COLO668 (cell line): ENCODE measurements around the gene FAM118A.
A peak's percentile ranks its signal among the peaks of the same experiment; 100 is the strongest.
"Not testable (repeated sequence)": the region's sequence is repeated elsewhere in the genome, so short reads cannot be mapped to it uniquely, and the experiment has no call there.

Experiments
- DNase-seq: peaks from one replicate; lab custom pipeline; 2025; ENCODE audit not compliant: unreplicated experiment; lab: John Stamatoyannopoulos, UW

The FAM118A gene

DNA sequence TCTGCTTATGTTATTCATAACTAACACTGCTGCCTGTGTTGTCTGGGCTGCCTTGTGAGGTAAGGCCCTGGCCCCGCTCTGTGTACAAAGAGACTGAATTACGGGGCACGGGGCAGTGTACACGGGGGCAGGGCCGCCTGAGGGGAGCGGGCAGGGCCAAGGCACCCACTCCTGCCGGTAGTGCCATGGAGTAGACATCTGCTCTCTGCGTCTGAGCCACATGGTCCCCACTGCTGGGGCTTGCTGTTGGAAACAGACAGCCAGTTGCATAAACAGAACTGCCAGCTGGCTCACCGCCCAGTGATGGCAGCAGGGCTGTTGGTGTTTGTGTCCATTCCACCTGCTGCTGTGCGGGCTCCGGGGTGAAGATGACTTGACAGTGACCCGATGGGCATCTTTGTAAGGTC lies 19.8 kb downstream of the FAM118A start:
- peak; percentile 60 for DNase-seq

DNA sequence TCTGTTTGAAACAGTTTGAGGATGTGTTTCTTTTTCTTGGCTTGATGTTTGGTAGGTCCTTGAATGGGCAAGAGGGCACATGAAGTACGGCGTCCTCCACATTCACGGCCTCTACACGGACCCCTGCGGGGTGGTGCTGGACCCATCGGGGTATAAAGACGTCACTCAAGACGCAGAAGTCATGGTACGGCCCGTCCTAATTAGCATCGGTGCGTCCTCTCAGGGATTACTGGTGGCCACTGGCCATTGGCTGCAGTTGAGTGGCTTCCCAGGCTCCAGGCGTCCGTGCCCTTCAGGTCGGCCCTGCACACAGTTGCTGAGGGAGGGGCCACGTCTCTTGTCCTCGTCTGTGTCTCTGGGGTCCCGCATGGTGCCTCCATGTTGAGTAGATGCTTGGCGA lies 20.8 kb downstream of the FAM118A start:
- no peak for DNase-seq

DNA sequence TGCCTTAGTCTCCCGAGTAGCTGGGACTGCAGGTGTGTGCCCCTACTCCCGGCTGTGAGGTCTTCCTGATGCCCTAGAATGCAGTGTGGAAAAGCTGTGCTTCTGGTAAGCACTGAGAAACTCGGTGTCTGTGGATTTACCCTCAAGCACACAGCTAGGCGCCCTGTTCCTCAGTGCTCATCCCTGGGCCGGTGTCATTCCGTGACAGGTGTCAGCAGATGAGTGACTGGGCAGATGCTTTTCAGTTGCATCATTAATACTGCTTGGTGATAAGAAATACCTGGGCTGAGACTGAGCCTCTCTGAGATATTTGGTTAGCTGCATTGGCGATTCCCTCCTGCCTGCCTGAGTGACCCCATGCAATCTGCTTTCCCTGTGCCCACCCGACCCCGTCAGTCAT lies 21.8 kb downstream of the FAM118A start:
- DNase-seq, result no peak

DNA sequence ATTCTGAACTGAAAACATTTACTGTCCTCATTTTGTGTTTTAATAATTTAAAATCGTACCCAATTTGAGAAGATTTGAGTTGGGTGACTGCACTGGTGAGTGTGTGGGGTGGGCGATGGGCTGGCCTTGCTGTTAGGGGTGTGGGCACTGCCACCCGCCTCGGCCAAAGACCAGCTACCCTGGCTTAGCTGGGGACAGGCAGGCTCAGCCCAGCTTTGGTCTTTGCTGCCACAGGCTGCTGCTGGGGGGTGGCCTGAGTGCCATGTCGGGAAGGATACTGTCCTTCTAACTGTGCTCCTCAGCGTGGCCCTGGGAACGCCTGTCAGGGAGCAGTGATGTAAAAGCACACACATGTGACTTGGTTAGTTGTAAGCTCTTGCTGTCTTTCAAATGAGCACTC lies 22.3 kb downstream of the FAM118A start:
- no peak for DNase-seq

DNA sequence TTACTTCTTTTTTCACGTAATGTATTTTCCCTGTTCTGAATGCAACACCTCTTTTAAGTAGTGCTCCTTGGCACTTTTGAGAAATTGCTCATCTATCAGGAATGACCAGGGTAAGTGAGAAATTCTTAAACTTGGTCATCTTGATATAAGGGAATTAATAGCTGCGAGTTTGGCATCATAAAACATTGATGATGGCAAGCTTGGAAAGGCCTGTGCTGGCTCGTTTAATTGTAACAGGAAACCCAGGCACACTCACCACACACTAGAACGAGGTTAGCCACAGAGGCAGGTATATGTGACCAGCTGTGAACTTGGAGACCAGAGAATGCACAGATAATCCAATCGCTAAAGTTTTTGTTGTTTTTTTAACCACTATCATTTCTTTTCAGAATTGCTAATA lies 24.3 kb downstream of the FAM118A start:
- DNase-seq, result no peak

DNA sequence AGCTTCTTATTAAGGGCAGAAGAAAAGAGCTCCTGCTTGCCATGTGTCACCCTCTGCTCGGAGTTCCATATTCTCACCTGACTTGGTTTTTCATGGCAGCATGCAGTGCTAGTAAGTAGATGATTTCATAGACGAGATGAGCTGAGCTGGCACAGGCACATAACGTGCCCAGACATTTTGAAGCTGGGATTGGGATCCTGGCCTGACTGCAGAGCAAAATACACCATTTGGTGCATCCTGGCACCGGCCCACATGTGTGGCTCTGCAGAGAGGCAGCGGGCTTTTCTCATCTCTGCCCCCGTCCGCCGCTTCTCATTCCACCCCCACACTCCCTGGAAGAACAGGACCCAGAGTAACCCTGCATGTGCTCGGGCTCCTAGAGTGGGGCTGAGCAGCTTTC lies 24.8 kb downstream of the FAM118A start:
- no peak for DNase-seq

DNA sequence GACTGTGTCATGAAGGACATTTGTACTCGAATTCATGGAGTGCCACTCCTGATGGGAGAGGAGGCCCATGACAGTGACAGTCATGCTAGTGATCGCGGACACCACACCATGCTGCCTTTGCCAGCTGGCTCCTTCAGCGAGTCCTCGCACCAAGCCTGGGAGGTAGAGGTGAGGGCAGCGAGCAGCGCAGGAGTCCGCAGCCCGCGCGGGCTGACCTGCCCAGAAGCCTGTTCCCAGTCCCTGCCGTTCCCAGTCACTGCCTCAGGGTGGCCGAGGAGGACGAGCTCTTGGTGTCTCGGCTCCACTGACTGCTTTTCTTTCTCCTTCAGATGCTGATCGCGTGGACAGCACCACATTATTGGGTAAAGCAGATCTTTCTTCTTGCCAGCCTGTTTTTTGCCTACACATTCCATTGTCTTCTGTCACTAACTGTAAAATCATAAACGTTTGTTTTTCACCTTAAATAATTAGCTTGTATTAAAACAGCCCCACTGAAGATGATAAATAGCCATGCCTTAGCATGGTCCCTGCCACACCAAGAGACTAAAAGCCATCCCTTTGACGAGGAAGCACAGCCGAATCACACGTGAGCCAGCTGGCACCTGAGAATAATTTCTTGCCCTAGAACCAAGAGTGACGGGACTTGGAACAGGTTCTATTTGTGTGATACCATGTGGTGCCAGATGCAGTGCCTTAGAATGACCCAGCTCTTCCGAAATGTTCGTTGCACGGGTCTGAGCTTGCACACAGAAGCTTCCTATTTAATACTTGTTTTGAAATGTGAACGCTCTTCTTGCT lies 25.5 kb downstream of the FAM118A start:
- no peak for DNase-seq

DNA sequence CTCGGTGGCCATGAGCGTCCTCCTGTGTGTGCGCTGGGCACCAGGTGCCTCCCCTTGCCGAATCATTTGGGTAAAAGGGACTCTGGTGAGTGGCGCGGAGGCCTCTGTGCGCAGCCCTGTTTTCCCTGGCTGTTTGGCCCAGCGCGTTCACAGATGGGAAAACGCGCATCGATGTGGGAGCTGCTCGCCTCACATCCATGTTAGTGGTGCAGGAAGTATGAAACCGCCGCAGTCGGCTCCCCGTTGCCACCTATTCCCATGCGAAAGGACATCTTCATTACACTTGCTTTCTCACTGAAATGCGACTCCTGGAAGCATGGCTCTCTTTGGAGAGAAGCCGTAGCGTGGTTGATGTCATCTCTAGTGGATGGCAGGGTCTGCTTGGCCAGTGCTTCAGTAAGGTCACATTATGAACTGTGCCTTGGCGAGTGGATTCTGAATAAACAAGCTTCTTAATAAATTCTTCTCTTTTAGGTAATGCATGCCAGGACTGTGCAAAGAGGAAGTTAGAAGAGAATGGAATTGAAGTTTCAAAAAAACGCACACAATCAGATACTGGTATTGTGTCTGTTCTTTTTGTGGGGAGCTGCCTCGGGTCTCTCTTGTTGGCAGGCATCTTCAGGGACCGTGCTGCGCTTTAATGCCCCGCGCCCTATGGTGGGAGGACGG lies 26.3 kb downstream of the FAM118A start:
- no peak for DNase-seq

DNA sequence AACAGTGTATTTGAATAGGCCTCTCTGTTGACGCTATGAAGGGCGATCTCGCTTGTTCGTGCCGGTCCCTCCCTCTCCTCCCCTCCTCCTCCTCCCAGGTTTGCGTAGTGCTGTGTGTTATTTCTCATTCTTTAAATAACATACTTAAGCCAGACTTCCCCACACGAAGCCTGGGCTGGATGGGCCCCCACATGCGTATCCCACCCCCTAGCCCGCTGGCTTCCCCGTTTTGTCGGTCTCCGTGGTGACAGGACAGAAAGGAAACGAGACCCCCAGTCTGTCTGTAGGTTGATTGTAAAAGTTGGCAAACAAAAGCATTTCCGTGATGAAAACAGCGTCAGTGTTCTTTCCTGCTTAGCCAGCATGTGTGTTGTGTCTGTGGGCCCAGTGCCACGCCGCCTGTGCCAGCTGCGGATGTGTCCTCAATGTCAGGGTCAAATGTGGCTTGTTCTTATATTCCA lies 27.3 kb downstream of the FAM118A start:
- no peak for DNase-seq

DNA sequence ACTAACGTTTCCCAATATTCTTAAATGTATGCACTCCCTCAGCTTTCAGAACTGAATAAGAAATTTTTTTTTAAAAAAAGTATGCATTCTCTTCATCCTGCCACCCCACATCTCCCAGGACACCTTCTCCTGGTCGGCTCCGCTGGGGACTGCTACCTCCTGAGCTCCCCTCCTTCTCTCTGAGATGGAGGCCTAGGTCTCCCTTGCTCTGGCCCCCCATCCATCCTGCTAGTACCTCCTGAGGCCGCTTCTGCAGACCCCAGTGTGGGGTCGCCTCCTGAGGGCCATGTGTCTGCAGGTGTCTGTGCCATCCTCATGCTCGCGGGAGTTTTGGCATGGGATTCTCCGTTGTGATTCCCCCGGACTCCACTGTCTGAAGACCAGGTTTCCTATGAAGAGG lies 27.8 kb downstream of the FAM118A start:
- no peak for DNase-seq

DNA sequence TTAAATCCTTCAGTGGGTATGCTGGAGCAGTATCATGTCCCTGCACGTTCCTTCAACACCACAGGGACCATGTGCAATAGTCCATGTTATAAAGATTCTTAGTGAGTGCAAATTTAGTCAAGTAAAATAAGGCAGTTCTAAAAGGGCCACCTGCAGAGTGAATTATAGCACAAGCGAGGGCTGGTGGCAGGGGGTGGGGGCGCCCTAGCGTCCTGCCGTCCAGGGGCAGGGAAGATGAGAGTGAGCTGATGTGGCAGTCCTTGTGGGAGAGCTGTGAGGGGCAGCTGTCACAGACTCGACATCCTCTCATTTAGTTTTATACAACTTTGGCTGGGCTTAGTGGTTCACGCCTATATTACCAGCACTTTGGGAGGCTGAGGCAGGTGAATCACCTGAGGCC lies 29.1 kb downstream of the FAM118A start:
- DNase-seq, result no peak

DNA sequence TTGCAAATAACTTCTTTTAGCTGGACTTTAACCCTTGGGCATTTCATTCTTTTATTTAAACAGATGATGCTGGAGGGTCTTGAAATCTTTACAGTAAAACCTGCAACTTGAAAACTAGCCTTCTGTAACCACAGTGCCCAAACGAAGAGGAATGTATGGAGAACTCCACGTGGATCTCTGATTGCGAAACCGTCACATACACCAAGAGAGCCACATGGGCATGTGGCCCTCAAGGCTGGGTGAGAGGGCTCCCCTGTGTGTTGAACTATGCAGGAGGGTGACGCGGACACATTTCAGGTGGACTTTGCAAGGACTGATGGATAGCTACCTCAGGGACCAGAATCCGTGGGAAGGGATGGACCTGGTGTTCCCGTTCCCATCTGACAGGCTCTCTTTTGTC lies 30.6 kb downstream of the FAM118A start:
- no peak for DNase-seq

DNA sequence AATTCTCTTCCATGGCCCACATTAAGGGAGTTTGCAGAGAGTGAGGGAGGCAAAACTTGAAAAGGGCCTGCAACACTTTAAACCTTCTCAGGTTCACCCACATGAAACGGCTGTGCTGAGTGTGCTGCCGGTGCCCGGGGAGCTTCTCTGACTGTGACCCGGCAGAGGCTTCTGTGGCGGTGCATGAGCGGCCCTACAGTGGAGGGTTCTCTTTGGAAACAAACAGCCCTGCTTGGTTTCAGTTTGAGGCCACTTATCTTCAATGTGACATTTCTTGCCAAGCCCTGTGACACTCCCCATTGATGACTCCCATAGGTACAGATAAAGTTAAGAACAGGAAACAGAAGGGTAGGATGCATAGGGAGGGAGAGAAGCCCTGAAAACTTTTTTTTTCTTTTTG lies 31.8 kb downstream of the FAM118A start:
- no peak for DNase-seq

DNA sequence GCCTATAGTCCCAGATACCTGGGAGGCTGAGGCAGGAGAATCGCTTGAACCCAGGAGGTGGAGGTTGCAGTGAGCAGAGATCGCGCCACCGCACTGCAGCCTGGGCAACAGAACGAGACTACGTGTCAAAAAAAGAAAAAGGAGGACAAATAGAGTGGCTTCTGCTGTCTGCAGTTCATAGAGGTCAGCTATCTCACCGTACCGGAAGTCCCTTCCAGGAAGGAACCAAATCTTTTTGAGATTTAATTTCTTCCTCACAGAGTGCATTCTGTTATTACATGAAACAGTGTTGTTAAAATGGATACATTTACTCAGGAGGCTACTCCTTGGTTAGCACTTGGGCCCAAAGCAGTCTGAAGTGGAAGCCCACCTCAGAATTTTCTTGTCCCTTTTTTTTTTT lies 33.4 kb downstream of the FAM118A start:
- DNase-seq, result no peak

DNA sequence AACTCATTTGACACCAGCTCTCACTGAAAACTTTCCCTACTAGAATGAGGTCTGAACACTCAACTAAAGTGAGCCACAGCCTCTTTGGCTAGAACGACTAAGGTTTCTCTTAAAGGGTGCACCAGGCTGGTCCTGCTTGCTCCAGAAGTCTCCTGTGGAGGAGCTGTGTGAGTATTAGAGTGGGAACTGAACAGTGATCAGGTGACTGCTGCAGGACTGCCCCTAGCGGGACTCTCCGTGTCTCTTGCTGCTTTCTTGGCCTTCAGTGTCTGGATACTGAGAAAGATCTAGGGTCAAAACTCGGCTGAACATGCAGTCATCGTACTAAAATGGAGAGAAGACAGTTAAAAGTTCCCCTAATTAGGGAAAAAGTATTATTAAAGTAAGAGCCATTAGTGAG lies 34.6 kb downstream of the FAM118A start:
- no peak for DNase-seq

DNA sequence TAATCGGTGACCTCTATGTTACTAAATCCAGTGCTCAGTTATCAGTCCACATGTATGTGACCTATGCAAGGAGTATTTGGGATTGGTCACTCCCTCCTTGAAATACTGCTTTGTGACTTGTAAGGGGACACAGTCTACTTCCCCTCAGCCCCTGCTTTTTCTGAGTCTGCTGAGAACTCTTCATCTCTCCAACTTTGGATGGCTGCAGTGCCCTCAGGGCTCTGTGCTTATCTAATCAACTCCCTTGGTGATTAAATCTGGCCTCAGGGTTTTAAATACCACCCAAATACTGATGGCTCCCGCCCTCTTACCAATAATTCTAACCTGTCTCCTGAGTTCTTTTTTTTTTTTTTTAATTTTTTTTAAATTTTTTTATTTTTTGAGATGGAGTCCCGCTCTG lies 40.2 kb downstream of the FAM118A start:
- DNase-seq, result no peak

DNA sequence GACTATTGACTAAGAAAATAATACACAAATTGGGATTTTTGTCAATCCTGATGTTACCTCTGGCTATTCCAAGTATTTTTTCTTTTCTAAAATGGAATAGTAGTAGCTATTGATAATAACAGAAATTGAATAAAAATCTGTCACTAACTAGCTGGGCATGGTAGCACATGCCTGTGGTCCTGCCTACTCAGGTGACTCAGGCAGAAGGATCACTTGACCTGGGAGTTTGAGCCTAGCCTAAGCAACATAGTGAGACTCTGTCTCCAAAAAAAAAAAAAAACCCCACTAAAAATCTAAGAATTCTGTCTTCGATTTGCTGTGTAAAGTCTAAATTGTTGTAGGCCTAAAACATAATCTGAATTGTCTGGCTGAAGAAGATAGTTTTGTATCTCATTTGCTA lies 42.2 kb downstream of the FAM118A start:
- DNase-seq, result no peak

DNA sequence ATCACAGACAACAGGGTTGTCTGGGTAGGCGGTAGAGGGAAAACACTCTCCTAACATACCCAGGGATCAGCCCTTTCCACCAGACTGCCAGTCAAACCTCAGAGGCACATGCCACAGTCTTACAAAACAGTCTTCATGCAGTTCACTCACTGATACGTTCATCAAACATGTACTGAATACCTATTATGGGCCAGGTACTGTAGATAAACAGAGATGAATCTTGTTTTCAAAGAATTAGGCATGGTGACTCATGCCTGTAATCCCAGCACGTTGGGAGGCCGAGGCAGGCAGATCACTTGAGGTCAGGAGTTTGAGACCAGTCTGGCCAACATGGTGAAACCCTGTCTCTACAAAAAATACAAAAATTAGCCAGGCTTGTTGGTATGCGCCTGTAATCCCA lies 43.0 kb downstream of the FAM118A start:
- not testable (repeated sequence) for DNase-seq

DNA sequence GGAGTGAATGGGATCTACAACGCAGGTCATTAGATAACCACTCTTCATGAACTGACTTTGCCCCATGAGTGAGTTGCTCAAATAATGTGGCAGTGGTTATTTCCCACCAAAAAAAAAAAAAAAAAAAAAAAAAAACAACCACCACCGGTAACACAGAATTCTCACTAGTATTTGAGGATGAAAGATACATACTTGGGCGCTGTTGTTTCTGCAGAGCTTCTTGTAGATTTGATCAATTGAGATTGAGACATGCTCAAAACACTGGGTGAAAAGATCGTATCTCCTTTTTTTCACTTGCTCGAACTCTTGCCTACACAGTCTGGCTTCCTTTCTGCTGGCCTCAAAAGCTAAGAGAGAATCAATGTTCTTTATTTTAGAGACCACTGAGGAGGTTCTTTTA lies 44.1 kb downstream of the FAM118A start:
- DNase-seq, result no peak

DNA sequence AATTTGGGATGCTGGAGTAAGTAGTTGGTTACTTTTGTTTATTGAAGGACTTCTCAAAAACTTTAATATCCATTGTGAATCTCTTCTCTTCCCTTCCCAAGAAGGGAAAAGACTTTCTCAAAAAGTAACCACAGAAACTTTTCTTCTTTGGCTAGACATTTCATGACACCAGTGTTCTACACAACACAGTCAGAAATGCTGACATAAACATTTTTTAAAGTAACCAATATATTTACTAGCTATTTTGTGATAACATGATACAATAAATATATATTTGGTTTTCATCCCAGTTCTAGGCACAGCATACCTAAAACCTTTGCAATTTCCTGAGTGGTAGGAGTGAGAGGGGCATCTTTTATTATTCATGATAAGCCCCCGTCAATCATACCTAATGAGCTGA lies 47.8 kb downstream of the FAM118A start:
- DNase-seq, result no peak

DNA sequence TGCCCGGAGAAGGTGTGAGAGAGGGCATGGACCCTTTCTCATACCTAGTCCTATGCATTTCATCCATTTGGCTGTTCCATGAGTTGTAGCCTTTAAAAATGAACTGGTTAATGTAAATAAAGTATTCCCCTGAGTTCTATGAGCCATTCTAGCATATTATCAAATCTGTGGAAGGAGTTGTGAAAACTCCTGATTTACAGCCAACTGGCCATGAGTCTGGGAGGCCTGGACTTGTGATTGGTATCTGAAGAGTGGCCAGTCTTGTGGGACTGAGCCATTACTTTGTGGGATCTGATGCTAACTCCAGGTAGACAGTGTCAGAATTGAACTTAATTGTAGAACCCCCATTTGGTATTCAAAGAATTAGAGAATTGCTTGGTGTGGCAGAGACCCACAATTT lies 48.4 kb downstream of the FAM118A start:
- DNase-seq, result no peak

DNA sequence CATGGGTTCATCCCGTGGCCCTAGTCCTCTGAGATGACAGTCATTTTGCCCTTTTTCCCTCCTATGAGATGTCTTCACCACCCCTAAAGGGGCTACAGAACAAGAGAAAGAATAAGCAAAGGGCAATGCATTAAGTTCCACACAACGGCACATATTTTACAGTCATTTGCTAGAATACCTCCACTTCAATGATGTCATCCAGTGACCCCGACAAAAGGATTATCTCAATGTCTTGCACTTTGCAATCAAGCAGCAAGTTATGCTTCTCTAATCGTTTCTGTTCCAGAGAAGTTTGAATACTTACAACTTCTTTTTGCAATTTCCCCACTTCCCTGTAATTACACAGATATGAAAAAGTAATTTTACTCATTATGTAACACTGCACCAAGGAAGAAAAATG lies 49.9 kb downstream of the FAM118A start:
- no peak for DNase-seq

DNA sequence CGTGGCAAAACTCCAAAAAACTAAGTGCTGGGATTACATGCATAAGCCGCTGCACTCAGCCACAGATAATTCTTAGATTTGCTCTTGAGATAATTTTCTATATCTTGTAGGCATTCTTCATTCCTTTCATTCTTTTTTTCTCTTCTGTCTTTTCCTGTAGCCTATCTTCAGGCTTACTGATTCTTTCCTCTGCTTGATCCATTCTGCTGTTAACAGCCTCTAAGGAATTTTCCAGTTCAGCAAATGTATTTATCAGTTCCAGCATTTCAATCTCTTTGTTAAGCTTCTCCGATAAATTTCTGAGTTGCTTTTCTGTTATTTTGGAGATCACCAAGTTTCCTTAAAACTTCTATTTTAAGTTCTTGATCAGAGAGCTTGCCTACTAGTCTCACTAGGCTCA lies 57.0 kb downstream of the FAM118A start:
- DNase-seq, result no peak
